Mammary epithelial cell (primary cell): ENCODE results near the gene OR6B3.

Experiments used
- EZH2 ChIP-seq: IDR thresholded peaks from 2 replicates; pipeline ENCODE4 v1.6.1; 2012; ENCODE audit warnings: low read length, inconsistent platforms, borderline replicate concordance
- TF ChIP-seq, protein P1 (sequence below), 2 donors: IDR thresholded peaks in 1 of 2; conservative IDR thresholded peaks in 1 of 2; 2 replicates each; pipeline ENCODE4 v1.5.1; 2011 to 2012; ENCODE audit warnings: inconsistent platforms in 2 of 2, low read length in 2 of 2, mild to moderate bottlenecking in 2 of 2, control low read depth in 1 of 2, low read depth in 1 of 2; ENCODE audit not compliant: insufficient read depth in 1 of 2; ENCODE audit errors: extremely low read depth in 1 of 2

DNA sequence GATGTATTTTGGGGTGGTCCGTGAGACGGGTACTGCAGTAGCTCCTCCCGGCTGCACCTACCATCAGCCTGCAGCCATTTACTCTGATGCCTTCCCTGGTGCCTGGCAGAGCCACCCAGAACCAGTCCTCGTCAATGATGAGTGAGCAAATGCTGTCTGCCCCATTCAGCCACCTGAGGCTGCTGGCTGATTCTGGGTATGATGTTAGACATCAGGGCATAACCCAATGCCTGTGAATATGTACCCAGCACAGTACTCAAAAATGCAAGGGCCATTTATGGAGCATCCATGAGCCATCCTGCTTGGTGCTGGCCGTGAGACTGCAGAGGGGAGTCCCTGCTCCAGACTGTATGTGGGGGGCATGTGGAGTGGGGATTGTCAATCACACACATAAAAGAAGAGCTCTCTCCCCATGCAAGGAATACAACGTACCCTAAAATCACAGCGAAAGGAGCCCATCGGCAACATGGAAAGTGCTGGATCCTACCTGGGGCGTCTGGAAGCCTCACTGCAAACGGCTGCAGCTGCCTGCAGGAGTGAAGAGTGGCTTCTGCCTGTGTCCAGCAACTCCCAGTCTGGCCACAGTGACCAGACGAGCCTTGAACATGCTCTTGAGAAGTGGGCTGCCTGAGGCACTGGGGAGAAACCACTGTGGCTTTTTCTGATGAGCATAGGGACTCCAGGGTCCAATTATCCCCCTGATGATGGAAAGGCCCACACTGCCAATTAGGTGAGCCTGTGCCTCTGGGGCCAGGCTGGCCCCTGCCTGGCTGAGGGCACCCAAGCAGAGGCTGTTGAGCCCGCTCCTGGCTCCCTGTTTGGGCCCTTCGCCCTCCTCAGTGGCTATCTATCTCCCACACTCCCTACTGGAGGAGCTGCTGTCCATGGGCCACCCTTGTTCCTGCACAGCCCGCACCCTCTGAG is 20.7 kb downstream of the OR6B3 start:
- TF ChIP-seq, protein P1, sequence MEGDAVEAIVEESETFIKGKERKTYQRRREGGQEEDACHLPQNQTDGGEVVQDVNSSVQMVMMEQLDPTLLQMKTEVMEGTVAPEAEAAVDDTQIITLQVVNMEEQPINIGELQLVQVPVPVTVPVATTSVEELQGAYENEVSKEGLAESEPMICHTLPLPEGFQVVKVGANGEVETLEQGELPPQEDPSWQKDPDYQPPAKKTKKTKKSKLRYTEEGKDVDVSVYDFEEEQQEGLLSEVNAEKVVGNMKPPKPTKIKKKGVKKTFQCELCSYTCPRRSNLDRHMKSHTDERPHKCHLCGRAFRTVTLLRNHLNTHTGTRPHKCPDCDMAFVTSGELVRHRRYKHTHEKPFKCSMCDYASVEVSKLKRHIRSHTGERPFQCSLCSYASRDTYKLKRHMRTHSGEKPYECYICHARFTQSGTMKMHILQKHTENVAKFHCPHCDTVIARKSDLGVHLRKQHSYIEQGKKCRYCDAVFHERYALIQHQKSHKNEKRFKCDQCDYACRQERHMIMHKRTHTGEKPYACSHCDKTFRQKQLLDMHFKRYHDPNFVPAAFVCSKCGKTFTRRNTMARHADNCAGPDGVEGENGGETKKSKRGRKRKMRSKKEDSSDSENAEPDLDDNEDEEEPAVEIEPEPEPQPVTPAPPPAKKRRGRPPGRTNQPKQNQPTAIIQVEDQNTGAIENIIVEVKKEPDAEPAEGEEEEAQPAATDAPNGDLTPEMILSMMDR (conservative IDR thresholded peaks at IDR 0.05 in 1 of 2, IDR thresholded peaks at IDR 0.05 in 1 of 2; ENCODE audit: extremely low read depth in 1 of 2, insufficient read depth in 1 of 2, low read depth in 1 of 2, low read length in 2 of 2): no peak
- TF ChIP-seq EZH2: no peak
